Ovary (tissue), 9 donors: Measurements from ENCODE around the gene MCCD1. TPM values are rescaled to one million over a fixed set of nuclear protein-coding genes. Genes with fewer than 3 reads are reported as not detected.

Experiments
- DNase-seq, 5 donors: peaks; one replicate each; pipeline ENCODE4 v3.0.0-alpha.2; 2019 to 2020
- H3K27ac ChIP-seq, 2 donors: fragments of 200-600 bp; one replicate each; pipeline versions ENCODE4 v1.5.1 to v1.8.0; 2019 to 2022
- H3K27me3 ChIP-seq: fragments of 200-600 bp; one replicate; pipeline ENCODE4 v1.8.0; 2022
- H3K36me3 ChIP-seq: fragments of 200-600 bp; sonication (generic); one replicate; pipeline ENCODE4 v1.5.1; 2019
- H3K4me1 ChIP-seq: one replicate; pipeline ENCODE4 v1.8.1; 2013; ENCODE audit warnings: mild to moderate bottlenecking, moderate library complexity; ENCODE audit not compliant: insufficient read depth
- H3K4me3 ChIP-seq: fragments of 200-600 bp; sonication (generic); one replicate; pipeline ENCODE4 v1.5.1; 2017
- H3K9me3 ChIP-seq, 2 donors: fragments of 200-600 bp in 1 of 2; sonication (generic) in 1 of 2; one replicate each; pipeline versions ENCODE4 v1.5.1 to v1.8.1; 2013 to 2019; ENCODE audit warnings: mild to moderate bottlenecking in 1 of 2, moderate library complexity in 1 of 2
- EP300 ChIP-seq: sonication (generic); formaldehyde crosslinking; IDR thresholded peaks from one replicate; pipeline ENCODE4 v1.6.1; 2017; ENCODE audit warnings: antibody characterized with exemption
- POLR2A ChIP-seq: fragments of 450-650 bp; IDR thresholded peaks from one replicate; pipeline ENCODE4 v1.6.1; 2017; ENCODE audit warnings: antibody characterized with exemption, mild to moderate bottlenecking, moderate library complexity
- WGBS, 3 donors: extraction: QIAGEN DNeasy Blood & Tissue Kit in 1 of 3; methylation state at CpG; one replicate each; pipeline versions ENCODE4 v1.1.5 to v1.1.7; 2013 to 2017; 5-methylcytosine and 5-hydroxymethylcytosine counted together
- intact Hi-C, 4 donors: fragments of 100-400 bp; cut with DNase I; formaldehyde crosslinking; loops; one replicate each; pipeline versions ENCODE4 v1.11.0 to v1.15.1; 2022 to 2023
- polyA plus RNA-seq, 2 donors: library from polyadenylated mRNA; stranded (reverse); fragments of 200-250 nt in 1 of 2; fragments of 350-450 nt in 1 of 2; fragmentation: Illumina TruSeq in 1 of 2; extraction: RNeasy Lipid Tissue Mini Kit (QIAGEN cat#74804) in 1 of 2; gene quantifications; one replicate each; pipeline ENCODE4 v1.2.3, GENCODE V29; 2013 to 2014
- total RNA-seq, 7 donors: library from RNA; depleted of rRNA in 2 of 7; stranded (reverse); fragments of >200 nt in 2 of 7; fragmentation: NEBNext Ultra II Directional in 3 of 7; extraction: Animal tissue kit (Norgen Biotek cat#: 25700) in 3 of 7; gene quantifications; one replicate each; pipeline versions ENCODE4 v1.1.0 to v1.2.4, GENCODE V29; 2016 to 2023
- TF ChIP-seq, protein P1 (sequence below), 3 donors: fragments of 450-650 bp in 2 of 3; fragments of 200-600 bp in 1 of 3; IDR thresholded peaks; one replicate each; pipeline versions ENCODE4 v1.5.1 to v1.8.0; 2016 to 2022; ENCODE audit warnings: antibody characterized with exemption in 3 of 3, mild to moderate bottlenecking in 1 of 3
- donor health status: DM: no; HTN: no; CAD: no; lungs with moderate emphysema.
- donor health status: DM: no; HTN: no; CAD: no.
- donor health status: Bipolar disorder and iron deficiency.
- donor health status: DM: yes; HTN: yes; CAD: no.
- donor health status: DM: no; HTN: no; CAD: no.
- donor health status: DM: yes; HTN: yes; CAD: no.

The MCCD1 gene
- total and polyA plus RNA-seq, 9 donors: not detected

DNA sequence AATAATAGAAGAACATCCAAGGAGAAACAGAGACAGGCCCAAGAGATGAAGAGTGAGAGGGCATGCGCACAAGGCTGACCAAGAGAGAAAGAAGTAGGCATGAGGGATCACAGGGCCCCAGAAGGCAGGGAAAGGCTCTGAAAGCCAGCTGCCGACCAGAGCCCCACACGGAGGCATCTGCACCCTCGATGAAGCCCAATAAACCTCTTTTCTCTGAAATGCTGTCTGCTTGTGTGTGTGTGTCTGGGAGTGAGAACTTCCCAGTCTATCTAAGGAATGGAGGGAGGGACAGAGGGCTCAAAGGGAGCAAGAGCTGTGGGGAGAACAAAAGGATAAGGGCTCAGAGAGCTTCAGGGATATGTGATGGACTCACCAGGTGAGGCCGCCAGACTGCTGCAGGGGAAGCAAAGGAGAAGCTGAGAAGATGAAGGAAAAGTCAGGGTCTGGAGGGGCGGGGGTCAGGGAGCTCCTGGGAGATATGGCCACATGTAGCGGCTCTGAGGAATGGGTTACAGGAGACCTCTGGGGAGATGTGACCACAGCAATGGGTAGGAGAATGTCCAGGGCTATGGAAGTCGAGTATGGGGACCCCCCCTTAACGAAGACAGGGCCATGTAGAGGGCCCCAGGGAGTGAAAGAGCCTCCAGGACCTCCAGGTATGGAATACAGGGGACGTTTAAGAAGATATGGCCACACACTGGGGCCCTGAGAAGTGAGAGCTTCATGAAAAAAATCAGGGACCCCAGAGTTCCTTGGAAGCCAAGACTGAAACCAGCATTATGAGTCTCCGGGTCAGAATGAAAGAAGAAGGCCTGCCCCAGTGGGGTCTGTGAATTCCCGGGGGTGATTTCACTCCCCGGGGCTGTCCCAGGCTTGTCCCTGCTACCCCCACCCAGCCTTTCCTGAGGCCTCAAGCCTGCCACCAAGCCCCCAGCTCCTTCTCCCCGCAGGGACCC, 45.6 kb downstream of the MCCD1 start:
- no peak for DNase-seq
- no peaks in the 10 kb centered on the region for H3K4me1 ChIP-seq
- 76 to 79% (median 76%) methylated on average over 14 of the region's 14 CpGs for WGBS, 3 donors
- intact Hi-C loops: no loop called here
- TF ChIP-seq EP300 (no peak), POLR2A (no peak)
- TF ChIP-seq, protein P1, sequence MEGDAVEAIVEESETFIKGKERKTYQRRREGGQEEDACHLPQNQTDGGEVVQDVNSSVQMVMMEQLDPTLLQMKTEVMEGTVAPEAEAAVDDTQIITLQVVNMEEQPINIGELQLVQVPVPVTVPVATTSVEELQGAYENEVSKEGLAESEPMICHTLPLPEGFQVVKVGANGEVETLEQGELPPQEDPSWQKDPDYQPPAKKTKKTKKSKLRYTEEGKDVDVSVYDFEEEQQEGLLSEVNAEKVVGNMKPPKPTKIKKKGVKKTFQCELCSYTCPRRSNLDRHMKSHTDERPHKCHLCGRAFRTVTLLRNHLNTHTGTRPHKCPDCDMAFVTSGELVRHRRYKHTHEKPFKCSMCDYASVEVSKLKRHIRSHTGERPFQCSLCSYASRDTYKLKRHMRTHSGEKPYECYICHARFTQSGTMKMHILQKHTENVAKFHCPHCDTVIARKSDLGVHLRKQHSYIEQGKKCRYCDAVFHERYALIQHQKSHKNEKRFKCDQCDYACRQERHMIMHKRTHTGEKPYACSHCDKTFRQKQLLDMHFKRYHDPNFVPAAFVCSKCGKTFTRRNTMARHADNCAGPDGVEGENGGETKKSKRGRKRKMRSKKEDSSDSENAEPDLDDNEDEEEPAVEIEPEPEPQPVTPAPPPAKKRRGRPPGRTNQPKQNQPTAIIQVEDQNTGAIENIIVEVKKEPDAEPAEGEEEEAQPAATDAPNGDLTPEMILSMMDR (IDR thresholded peaks at IDR 0.05): no peak
- H3K27ac ChIP-seq: no peak overlapping the region
- no peaks in the 10 kb centered on the region for H3K36me3 ChIP-seq
- H3K4me3 ChIP-seq: no peak overlapping the region
- H3K27me3 ChIP-seq: no peaks in the 10 kb centered on the region
- no peaks in the 10 kb centered on the region for H3K9me3 ChIP-seq

DNA sequence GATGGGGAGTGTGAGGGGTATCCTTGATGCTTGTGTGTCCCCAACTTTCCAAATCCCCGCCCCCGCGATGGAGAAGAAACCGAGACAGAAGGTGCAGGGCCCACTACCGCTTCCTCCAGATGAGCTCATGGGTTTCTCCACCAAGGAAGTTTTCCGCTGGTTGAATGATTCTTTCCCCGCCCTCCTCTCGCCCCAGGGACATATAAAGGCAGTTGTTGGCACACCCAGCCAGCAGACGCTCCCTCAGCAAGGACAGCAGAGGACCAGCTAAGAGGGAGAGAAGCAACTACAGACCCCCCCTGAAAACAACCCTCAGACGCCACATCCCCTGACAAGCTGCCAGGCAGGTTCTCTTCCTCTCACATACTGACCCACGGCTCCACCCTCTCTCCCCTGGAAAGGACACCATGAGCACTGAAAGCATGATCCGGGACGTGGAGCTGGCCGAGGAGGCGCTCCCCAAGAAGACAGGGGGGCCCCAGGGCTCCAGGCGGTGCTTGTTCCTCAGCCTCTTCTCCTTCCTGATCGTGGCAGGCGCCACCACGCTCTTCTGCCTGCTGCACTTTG, 46.7 kb downstream of the MCCD1 start, which contains the start of gene TNF:
Gene TNF, plus strand, starts transcription at position 231 of the 567 bp plus-strand sequence. Its CDS starts 177 bp downstream, at position 408.
- TF ChIP-seq POLR2A: no peak
- TF ChIP-seq, protein P1 (IDR thresholded peaks at IDR 0.05): no peak
- no peak for TF ChIP-seq EP300
- 61 to 66% (median 63%) methylated on average over 19 of the region's 19 CpGs for WGBS, 3 donors
- intact Hi-C loops: no loop called here
- DNase-seq: no peak
- Histone ChIP-seq H3K36me3 (no peaks in the 10 kb centered on the region), H3K4me1 (no peaks in the 10 kb centered on the region), H3K27me3 (no peaks in the 10 kb centered on the region), H3K4me3 (no peak within 1 kb of the TSS), H3K9me3 (no peaks in the 10 kb centered on the region), H3K27ac (no peak within 1 kb of the TSS)

DNA sequence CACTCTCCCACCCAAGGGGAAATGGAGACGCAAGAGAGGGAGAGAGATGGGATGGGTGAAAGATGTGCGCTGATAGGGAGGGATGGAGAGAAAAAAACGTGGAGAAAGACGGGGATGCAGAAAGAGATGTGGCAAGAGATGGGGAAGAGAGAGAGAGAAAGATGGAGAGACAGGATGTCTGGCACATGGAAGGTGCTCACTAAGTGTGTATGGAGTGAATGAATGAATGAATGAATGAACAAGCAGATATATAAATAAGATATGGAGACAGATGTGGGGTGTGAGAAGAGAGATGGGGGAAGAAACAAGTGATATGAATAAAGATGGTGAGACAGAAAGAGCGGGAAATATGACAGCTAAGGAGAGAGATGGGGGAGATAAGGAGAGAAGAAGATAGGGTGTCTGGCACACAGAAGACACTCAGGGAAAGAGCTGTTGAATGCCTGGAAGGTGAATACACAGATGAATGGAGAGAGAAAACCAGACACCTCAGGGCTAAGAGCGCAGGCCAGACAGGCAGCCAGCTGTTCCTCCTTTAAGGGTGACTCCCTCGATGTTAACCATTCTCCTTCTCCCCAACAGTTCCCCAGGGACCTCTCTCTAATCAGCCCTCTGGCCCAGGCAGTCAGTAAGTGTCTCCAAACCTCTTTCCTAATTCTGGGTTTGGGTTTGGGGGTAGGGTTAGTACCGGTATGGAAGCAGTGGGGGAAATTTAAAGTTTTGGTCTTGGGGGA, 47.4 kb downstream of the MCCD1 start:
- Histone ChIP-seq H3K4me1 (peaks cover 3% of the 10 kb centered on the region), H3K36me3 (no peaks in the 10 kb centered on the region), H3K9me3 (no peaks in the 10 kb centered on the region), H3K27me3 (no peaks in the 10 kb centered on the region), H3K4me3 (no peak overlapping the region), H3K27ac (no peak overlapping the region)
- intact Hi-C loops: no loop called here
- TF ChIP-seq, protein P1 (IDR thresholded peaks at IDR 0.05): no peak
- TF ChIP-seq EP300 (no peak), POLR2A (no peak)
- DNase-seq: no peak
- WGBS, 3 donors: 54 to 59% (median 56%) methylated on average over 8 of the region's 8 CpGs

DNA sequence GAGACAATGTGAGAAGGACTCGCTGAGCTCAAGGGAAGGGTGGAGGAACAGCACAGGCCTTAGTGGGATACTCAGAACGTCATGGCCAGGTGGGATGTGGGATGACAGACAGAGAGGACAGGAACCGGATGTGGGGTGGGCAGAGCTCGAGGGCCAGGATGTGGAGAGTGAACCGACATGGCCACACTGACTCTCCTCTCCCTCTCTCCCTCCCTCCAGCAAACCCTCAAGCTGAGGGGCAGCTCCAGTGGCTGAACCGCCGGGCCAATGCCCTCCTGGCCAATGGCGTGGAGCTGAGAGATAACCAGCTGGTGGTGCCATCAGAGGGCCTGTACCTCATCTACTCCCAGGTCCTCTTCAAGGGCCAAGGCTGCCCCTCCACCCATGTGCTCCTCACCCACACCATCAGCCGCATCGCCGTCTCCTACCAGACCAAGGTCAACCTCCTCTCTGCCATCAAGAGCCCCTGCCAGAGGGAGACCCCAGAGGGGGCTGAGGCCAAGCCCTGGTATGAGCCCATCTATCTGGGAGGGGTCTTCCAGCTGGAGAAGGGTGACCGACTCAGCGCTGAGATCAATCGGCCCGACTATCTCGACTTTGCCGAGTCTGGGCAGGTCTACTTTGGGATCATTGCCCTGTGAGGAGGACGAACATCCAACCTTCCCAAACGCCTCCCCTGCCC, 48.3 kb downstream of the MCCD1 start:
- TF ChIP-seq EP300 (no peak), POLR2A (no peak)
- TF ChIP-seq, protein P1 (IDR thresholded peaks at IDR 0.05): no peak
- DNase-seq: no peak
- Histone ChIP-seq H3K36me3 (no peaks in the 10 kb centered on the region), H3K27me3 (no peaks in the 10 kb centered on the region), H3K27ac (no peak overlapping the region), H3K4me3 (no peak overlapping the region), H3K4me1 (peaks cover 5% of the 10 kb centered on the region), H3K9me3 (no peaks in the 10 kb centered on the region)
- 85 to 88% (median 88%) methylated on average over 19 of the region's 19 CpGs for WGBS, 3 donors
- intact Hi-C loops: no loop called here
